NCI-H1436 (cell line): ENCODE data around the gene CASKIN2.

Experiments used
- DNase-seq: peaks from one replicate; lab custom pipeline; 2025; lab: John Stamatoyannopoulos, UW

Gene CASKIN2

GRCh38 chr17:75503976-75504346 lies 11.4 kb downstream of the CASKIN2 start:
- DNase-seq, result no peak

DNA sequence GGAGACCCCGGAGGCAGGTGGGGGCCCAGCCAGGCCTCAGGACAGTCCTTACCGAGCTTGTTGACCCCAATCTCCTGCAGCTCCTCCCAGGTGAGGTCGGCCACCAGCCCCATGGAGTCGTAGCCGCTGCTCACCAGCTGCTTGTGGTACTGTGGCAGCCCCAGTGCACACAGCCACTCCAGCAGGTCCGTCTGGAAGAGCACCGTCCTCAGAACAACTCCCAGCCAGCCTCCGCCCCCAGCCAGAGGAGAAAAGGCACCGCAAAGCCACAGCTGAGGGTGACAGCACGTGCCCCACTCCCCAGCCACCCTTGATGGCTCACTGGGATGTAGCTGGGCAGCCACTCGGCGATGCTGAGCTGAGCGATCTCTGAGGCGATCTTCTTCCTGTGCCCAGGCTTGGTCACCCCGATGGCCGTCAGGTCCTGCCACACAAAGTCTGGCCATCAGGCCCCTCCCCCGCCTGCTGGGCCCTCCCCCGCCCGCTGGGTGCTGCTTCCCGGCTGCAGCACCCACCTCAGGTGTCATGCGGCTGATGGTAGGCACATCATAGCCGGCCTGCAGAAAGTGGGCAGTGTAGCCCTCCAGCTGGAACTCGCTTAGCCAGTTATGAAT lies 11.9 kb downstream of the CASKIN2 start:
- no peak for DNase-seq

- DNase-seq, result no peak
Observed at GRCh38 chr17:75502721-75503329, 12.5 kb downstream of the CASKIN2 start.

DNA sequence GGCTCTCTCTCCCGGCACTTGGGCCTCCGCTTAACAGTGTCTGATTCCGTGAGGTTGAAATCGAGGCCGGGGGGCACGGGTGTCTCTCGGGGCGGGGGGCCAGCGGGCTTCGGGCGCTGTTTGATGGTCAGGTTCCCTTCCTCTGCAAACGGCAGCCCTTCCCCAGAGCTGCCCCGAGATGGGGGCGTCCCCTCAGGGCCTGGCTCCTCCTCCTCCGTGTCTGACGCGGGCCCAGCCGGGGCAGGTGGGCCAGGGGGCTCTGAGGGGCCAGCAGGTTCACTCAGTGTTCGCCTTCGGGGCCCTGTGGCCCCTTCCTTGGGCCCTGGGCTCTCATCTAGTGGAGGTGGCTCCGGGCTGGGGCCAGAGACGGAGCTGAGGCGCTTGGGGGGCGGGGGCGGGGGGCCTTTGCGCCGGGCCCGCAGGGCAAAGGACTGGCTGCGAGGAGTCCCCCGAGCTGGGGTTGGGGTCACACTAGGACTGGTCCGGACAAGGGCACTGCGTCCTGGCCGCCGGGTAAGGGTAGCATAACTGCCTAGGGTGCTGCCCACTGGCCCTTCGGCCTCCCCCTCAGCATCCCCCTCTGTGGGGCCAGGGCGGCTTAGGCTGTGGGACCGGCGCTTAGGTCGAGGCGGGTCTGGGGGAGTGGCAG lies 13.1 kb downstream of the CASKIN2 start:
- DNase-seq, result no peak

DNA sequence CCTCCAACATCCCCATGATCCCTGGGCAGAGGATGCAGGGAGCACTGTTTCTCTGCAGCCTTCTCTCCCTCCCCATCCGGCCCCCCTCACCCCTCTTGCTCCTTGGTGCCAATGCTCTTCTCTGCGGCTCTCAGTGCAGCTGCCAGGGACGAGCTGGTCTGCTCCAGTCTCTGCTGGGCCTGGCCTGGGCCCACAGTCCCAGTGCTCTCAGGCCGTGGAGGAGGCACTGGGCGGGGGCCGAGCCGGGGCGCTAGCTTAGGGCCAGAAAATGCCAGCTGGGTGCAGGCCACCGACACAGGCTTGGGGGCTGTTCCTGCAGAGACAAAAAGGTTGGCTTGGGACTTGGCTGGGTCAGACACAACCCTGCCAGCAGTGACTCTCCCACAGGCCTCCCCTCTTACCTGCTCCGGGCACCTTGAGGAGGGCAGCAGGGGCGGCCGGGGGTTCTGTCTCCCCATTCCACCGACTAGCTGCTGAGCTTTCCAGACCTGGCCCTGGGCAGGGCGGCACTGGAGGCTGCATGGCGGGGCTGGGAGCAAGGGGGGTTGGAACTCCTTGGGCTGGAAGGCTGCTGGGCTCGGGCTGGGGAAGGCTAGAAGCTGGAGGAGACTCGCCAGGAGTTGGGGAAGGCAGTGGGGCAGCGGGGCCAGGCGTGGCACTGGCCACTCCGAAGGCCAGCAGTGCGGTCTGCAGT lies 13.8 kb downstream of the CASKIN2 start:
- DNase-seq, result no peak

- no peak for DNase-seq
Observed at GRCh38 chr17:75500419-75501216, 14.7 kb downstream of the CASKIN2 start.

- no peak for DNase-seq
Observed at GRCh38 chr17:75499313-75500022, 15.9 kb downstream of the CASKIN2 start.

DNA sequence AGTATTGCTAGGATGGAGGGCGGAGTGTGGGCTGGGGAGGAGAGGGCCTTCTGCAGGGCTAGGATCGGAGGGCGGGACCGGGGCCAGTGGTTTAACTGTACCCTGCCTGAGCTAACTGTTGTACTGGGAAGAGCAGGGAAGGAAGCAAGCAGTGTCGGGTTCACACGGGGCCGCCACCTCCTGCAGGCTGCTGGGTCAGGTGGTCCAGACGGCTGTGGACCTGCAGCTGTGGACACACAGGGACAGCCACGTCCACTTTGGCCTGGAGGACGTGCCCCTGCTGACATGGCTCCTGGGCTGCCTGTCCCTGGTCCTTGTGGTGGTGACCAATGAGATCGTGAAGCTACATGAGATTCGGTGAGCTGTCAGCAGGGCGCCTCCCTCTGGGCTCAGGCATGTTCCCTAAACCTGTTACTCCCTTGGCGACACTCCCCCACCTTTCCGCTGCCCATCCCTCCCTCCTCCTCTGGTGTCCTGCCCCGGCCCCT lies 16.6 kb downstream of the CASKIN2 start:
- DNase-seq, result no peak

DNA sequence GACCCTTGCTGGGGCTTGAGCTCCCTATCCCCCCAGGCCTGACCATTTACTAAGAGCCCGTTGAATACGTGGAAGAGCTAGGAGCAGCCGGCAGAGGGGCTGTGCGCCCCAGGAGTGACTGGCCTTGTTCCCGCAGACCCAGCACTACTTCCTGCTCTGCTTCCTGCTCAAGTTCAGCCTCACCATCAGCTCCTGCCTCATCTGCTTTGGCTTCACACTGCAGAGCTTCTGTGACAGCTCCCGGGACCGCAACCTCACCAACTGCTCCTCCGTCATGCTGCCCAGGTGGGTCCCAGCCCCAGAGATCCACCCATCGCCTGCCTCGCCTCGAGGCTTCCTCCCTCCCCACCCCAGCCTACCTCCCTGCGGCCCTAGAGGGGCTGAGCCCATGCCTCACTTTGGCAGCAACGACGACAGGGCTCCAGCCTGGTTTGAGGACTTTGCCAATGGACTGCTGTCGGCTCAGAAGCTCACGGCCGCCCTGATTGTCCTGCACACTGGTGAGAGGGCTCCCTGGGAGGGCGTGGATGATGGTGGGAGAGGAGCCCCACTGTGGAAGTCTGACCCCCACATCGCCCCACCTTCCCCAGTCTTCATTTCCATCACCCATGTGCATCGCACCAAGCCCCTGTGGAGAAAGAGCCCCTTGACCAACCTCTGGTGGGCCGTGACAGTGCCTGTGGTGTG lies 17.2 kb downstream of the CASKIN2 start:
- no peak for DNase-seq

- no peak for DNase-seq
Observed at GRCh38 chr17:75496005-75496404, 19.3 kb downstream of the CASKIN2 start.

- DNase-seq, result no peak
Observed at GRCh38 chr17:75494326-75494877, 20.9 kb downstream of the CASKIN2 start.

GRCh38 chr17:75493476-75494129 lies 21.7 kb downstream of the CASKIN2 start:
- DNase-seq, result no peak

GRCh38 chr17:75492555-75493168 lies 22.7 kb downstream of the CASKIN2 start:
- DNase-seq, result no peak

DNA sequence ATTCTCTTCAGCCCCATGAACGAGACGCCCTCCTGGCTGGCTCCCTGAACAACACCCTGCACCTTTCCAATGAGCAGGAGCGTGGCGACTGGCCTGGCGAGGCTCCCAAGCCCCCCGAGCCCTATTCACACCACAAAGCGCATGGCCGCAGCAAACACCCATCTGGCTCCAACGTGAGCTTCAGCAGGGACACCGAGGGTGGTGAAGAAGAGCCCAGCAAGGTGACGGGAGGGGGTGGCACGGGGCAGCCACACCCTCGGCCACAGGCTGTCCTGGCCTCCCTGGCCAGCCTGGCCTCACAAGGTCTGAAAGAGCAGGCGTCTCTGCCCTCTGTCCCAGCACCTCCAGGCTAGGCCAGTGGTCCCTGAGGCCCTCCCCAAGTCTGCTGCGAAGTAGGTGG lies 23.7 kb downstream of the CASKIN2 start:
- DNase-seq, result no peak

DNA sequence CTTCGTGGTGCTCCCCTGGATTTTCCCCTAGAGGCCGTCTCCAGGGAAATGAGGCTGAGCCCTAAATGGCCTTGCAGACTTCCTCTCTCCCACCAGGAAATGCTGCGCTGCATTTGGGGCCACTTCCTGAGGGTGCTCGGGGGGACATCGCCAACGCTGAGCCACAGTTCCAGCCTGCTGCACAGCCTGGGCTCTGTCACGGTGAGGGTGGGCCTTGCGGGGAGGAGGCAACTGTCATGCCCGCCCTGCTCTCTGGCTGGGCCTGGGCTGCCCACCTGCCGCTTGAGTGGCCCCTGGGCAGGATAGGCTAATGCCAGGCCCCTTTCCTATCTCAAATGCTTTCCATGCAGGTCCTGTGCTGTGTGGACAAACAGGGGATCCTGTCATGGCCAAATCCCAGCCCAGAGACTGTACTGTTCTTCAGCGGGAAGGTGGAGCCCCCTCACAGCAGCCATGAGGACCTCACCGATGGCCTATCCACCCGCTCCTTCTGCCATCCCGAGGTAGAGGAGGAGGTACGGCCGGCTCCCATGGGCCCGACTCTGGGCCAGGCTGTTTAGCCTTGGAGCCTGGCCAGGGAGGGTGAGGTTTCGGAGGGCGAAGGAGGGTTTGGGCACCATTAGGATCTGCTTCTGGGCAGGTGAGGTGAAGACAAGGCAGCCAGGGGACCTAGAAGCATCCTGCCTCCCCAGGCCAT lies 24.2 kb downstream of the CASKIN2 start:
- DNase-seq, result no peak

- no peak for DNase-seq
Observed at GRCh38 chr17:75490173-75490743, 25.1 kb downstream of the CASKIN2 start.

DNA sequence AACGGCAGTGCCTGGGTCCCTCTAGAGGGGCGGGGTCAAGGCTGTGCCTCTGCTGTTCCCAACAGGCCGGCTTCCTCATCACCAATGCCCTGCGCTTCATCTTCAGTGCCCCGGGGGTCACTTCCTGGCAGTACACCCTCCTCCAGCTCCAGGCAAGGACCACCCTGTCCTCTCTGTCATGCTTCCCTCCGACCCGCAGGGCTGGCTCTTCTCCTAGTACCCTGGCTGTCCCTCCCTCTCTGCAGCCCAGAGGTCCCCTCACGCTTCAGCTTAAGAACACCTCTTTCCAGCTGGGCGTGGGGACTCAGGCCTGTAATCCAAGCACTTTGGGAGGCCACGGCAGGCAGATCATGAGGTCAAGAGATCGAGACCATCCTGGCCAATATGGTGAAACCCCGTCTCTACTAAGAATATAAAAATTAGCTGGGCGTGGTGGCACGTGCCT lies 25.8 kb downstream of the CASKIN2 start:
- no peak for DNase-seq
